Mesothelial cell of epicardium (in vitro differentiated cells): ENCODE results near the gene ZNF362. TPM values are rescaled to one million over a fixed set of nuclear protein-coding genes. Genes with fewer than 3 reads are reported as not detected.

Source experiments
- DNase-seq, 2 experiments: peaks; one replicate each; pipeline ENCODE4 v3.0.0; 2021; ENCODE audit warnings: low spot score in 2 of 2; ENCODE audit not compliant: unreplicated experiment in 2 of 2
- H3K27ac Mint-ChIP-seq: 2 replicates; pipeline ENCODE4 v1.8.0; 2021; ENCODE audit warnings: mixed read lengths
- H3K27me3 Mint-ChIP-seq: 2 replicates; pipeline ENCODE4 v1.8.0; 2021; ENCODE audit warnings: low read depth, mixed read lengths
- H3K36me3 Mint-ChIP-seq: 2 replicates; pipeline ENCODE4 v1.8.0; 2021; ENCODE audit warnings: mixed read lengths
- H3K4me1 Mint-ChIP-seq: 2 replicates; pipeline ENCODE4 v1.8.0; 2021; ENCODE audit warnings: mixed read lengths
- H3K4me3 Mint-ChIP-seq: 2 replicates; pipeline ENCODE4 v1.8.0; 2021; ENCODE audit warnings: mild to moderate bottlenecking, moderate library complexity, mixed read lengths
- H3K9me3 Mint-ChIP-seq: 2 replicates; pipeline ENCODE4 v1.8.0; 2021; ENCODE audit warnings: mixed read lengths
- CTCF ChIP-seq: fragments of 200-600 bp; sonication (generic); IDR thresholded peaks from one replicate; pipeline ENCODE4 v1.5.0; 2021; ENCODE audit warnings: antibody characterized with exemption; ENCODE audit not compliant: unreplicated experiment
- total RNA-seq: library from RNA; stranded (reverse); gene quantifications from 3 replicates; pipeline ENCODE4 v1.2.1, GENCODE V29; 2021

Gene ZNF362
- total RNA-seq, 1 donor from 2014 or later: 114 TPM

GRCh38 chr1:33314416-33314815 is 58.1 kb downstream of the ZNF362 start:
- Mint-ChIP-seq H3K36me3 (peaks cover 4% of the 10 kb centered on the region), H3K27ac (no peak overlapping the region), H3K9me3 (no peaks in the 10 kb centered on the region), H3K27me3 (no peaks in the 10 kb centered on the region), H3K4me1 (no peaks in the 10 kb centered on the region), H3K4me3 (no peak overlapping the region)
- TF ChIP-seq CTCF: no peak
- DNase-seq: no peak

GRCh38 chr1:33316601-33317000 is 60.3 kb downstream of the ZNF362 start:
- no peak overlapping the region for H3K27ac Mint-ChIP-seq
- no peaks in the 10 kb centered on the region for H3K4me1 Mint-ChIP-seq
- no peak for DNase-seq
- no peak overlapping the region for H3K4me3 Mint-ChIP-seq
- no peaks in the 10 kb centered on the region for H3K9me3 Mint-ChIP-seq
- H3K36me3 Mint-ChIP-seq: peaks cover 2% of the 10 kb centered on the region
- no peaks in the 10 kb centered on the region for H3K27me3 Mint-ChIP-seq
- no peak for TF ChIP-seq CTCF

GRCh38 chr1:33317354-33317753 is 61.1 kb downstream of the ZNF362 start:
- Mint-ChIP-seq H3K36me3 (peaks cover 2% of the 10 kb centered on the region), H3K4me3 (no peak overlapping the region), H3K27me3 (no peaks in the 10 kb centered on the region), H3K4me1 (no peaks in the 10 kb centered on the region), H3K27ac (no peak overlapping the region), H3K9me3 (no peaks in the 10 kb centered on the region)
- TF ChIP-seq CTCF: no peak
- DNase-seq: no peak

GRCh38 chr1:33317946-33318345 is 61.7 kb downstream of the ZNF362 start:
- no peaks in the 10 kb centered on the region for H3K27me3 Mint-ChIP-seq
- H3K4me3 Mint-ChIP-seq: no peak overlapping the region
- no peaks in the 10 kb centered on the region for H3K4me1 Mint-ChIP-seq
- no peak for TF ChIP-seq CTCF
- peaks cover 2% of the 10 kb centered on the region for H3K36me3 Mint-ChIP-seq
- no peaks in the 10 kb centered on the region for H3K9me3 Mint-ChIP-seq
- no peak overlapping the region for H3K27ac Mint-ChIP-seq
- no peak for DNase-seq

GRCh38 chr1:33319186-33319948 is 63.1 kb downstream of the ZNF362 start:
- Mint-ChIP-seq H3K4me1 (no peaks in the 10 kb centered on the region), H3K27me3 (no peaks in the 10 kb centered on the region), H3K9me3 (no peaks in the 10 kb centered on the region), H3K4me3 (no peak overlapping the region), H3K27ac (no peak overlapping the region), H3K36me3 (peaks cover 9% of the 10 kb centered on the region)
- DNase-seq: no peak
- TF ChIP-seq CTCF: no peak
